GM23338 (cell line): ENCODE measurements around the gene PLEKHG5. TPM values are rescaled to one million over a fixed set of nuclear protein-coding genes. Genes with fewer than 3 reads are reported as not detected.

Source experiments
- ATAC-seq: fragments of 200-7000 bp; cut with Tn5 transposase; 3 replicates; pipeline ENCODE4 v1.9.1; 2020
- DNase-seq: peaks from one replicate; pipeline ENCODE4 v3.0.0-alpha.2; 2015; ENCODE audit warnings: low spot score
- H2AFZ ChIP-seq: fragments of 200-600 bp; sonication (generic); 2 replicates; pipeline ENCODE4 v1.8.0; 2016; ENCODE audit warnings: antibody characterized with exemption, mild to moderate bottlenecking, moderate library complexity
- H3F3A ChIP-seq: fragments of 200-600 bp; sonication (generic); replicated peaks from 2 replicates; pipeline ENCODE4 v1.8.0; 2017; ENCODE audit warnings: antibody characterized with exemption, mixed run types, low read depth
- H3K27ac ChIP-seq: fragments of 200-600 bp; sonication (generic); 2 replicates; pipeline ENCODE4 v1.6.1; 2016; ENCODE audit warnings: low read depth
- H3K27me3 ChIP-seq: fragments of 200-600 bp; sonication (generic); 2 replicates; pipeline ENCODE4 v1.8.0; 2016; ENCODE audit warnings: mild to moderate bottlenecking, mixed run types, moderate library complexity; ENCODE audit not compliant: insufficient read depth
- H3K36me3 ChIP-seq: fragments of 200-600 bp; sonication (generic); 2 replicates; pipeline ENCODE4 v1.8.0; 2016; ENCODE audit warnings: mild to moderate bottlenecking; ENCODE audit not compliant: insufficient read depth
- H3K4me1 ChIP-seq: fragments of 200-600 bp; sonication (generic); 2 replicates; pipeline ENCODE4 v1.8.0; 2016; ENCODE audit warnings: mild to moderate bottlenecking, moderate library complexity; ENCODE audit not compliant: insufficient read depth
- H3K4me2 ChIP-seq: fragments of 200-600 bp; sonication (generic); 2 replicates; pipeline ENCODE4 v1.7.1; 2017; ENCODE audit warnings: mixed run types
- H3K4me3 ChIP-seq: fragments of 200-600 bp; sonication (generic); 2 replicates; pipeline ENCODE4 v1.6.1; 2016; ENCODE audit warnings: mixed run types
- H3K79me2 ChIP-seq: fragments of 200-600 bp; sonication (generic); replicated peaks from 2 replicates; pipeline ENCODE4 v1.8.0; 2017; ENCODE audit warnings: mild to moderate bottlenecking; ENCODE audit not compliant: insufficient read depth
- H3K9me2 ChIP-seq: fragments of 200-600 bp; sonication (generic); 2 replicates; pipeline ENCODE4 v1.8.0; 2017; ENCODE audit not compliant: insufficient read depth
- H4K20me1 ChIP-seq: fragments of 200-600 bp; sonication (generic); replicated peaks from 2 replicates; pipeline ENCODE4 v1.8.0; 2017; ENCODE audit warnings: mild to moderate bottlenecking; ENCODE audit not compliant: insufficient read depth
- H3K27ac Mint-ChIP-seq: 2 replicates; pipeline ENCODE4 v1.8.0; 2020; ENCODE audit warnings: inconsistent platforms, mild to moderate bottlenecking, moderate library complexity, mixed read lengths
- H3K27me3 Mint-ChIP-seq: 3 replicates; pipeline ENCODE4 v1.8.0; 2022; ENCODE audit warnings: low read depth, mild to moderate bottlenecking, moderate library complexity, mixed read lengths, inconsistent platforms; ENCODE audit not compliant: insufficient read depth, poor library complexity
- H3K36me3 Mint-ChIP-seq: 3 replicates; pipeline ENCODE4 v1.8.0; 2021; ENCODE audit warnings: low read depth, mild to moderate bottlenecking, inconsistent platforms, moderate library complexity, mixed read lengths
- H3K4me1 Mint-ChIP-seq: 3 replicates; pipeline ENCODE4 v1.8.0; 2020; ENCODE audit warnings: mild to moderate bottlenecking, inconsistent platforms, mixed read lengths
- H3K4me3 Mint-ChIP-seq: 3 replicates; pipeline ENCODE4 v1.8.0; 2021; ENCODE audit warnings: moderate library complexity, mild to moderate bottlenecking, inconsistent platforms, mixed read lengths
- H3K9me3 Mint-ChIP-seq: 3 replicates; pipeline ENCODE4 v1.8.0; 2020; ENCODE audit warnings: moderate library complexity, mild to moderate bottlenecking, inconsistent platforms, mixed read lengths
- CTCF ChIP-seq, 2 experiments: fragments of 200-600 bp in 1 of 2; sonication (generic) in 1 of 2; conservative IDR thresholded peaks; 2 replicates each; pipeline versions ENCODE4 v1.5.1 to v1.6.1; 2016 to 2017; ENCODE audit warnings: antibody characterized with exemption in 2 of 2, low read depth in 2 of 2, mild to moderate bottlenecking in 2 of 2, moderate library complexity in 1 of 2
- EZH2 ChIP-seq: fragments of 200-600 bp; sonication (generic); IDR thresholded peaks from one replicate; pipeline ENCODE4 v1.8.0; 2017; ENCODE audit warnings: antibody characterized with exemption, mild to moderate bottlenecking, low read depth; ENCODE audit not compliant: unreplicated experiment
- EZH2phosphoT487 ChIP-seq: fragments of 200-600 bp; sonication (generic); IDR thresholded peaks from one replicate; pipeline ENCODE4 v1.8.1; 2018; ENCODE audit warnings: antibody characterized with exemption; ENCODE audit not compliant: unreplicated experiment
- NANOG ChIP-seq: IDR thresholded peaks from 2 replicates; pipeline ENCODE4 v1.6.1; 2016; ENCODE audit warnings: antibody characterized with exemption, borderline replicate concordance
- POLR2AphosphoS5 ChIP-seq: IDR thresholded peaks from 2 replicates; pipeline ENCODE4 v1.6.1; 2016; ENCODE audit warnings: antibody characterized with exemption, low read depth
- REST ChIP-seq: IDR thresholded peaks from one replicate; pipeline ENCODE4 v1.6.1; 2018; ENCODE audit warnings: antibody characterized with exemption; ENCODE audit not compliant: unreplicated experiment
- polyA plus RNA-seq: library from polyadenylated mRNA; unstranded; fragments of >200 nt; fragmentation: Nextera tagmentation; extraction: Ambion mirVana; gene quantifications from 2 replicates; pipeline ENCODE4 v1.2.1, GENCODE V29; 2016
- total RNA-seq: library from RNA; depleted of rRNA; stranded (reverse); fragments of >200 nt; shearing (Covaris generic); gene quantifications from 2 replicates; pipeline ENCODE4 v1.2.3, GENCODE V29; 2014
- TF ChIP-seq, protein P1 (sequence below): fragments of 250-450 bp; sonication (Bioruptor Pico); IDR thresholded peaks from 2 replicates; pipeline ENCODE4 v1.5.0; 2020; ENCODE audit warnings: mild to moderate bottlenecking, moderate library complexity

PLEKHG5 gene
- total and polyA plus RNA-seq, 2 experiments from 2014 or later = 9.0 to 26.4 TPM

DNA sequence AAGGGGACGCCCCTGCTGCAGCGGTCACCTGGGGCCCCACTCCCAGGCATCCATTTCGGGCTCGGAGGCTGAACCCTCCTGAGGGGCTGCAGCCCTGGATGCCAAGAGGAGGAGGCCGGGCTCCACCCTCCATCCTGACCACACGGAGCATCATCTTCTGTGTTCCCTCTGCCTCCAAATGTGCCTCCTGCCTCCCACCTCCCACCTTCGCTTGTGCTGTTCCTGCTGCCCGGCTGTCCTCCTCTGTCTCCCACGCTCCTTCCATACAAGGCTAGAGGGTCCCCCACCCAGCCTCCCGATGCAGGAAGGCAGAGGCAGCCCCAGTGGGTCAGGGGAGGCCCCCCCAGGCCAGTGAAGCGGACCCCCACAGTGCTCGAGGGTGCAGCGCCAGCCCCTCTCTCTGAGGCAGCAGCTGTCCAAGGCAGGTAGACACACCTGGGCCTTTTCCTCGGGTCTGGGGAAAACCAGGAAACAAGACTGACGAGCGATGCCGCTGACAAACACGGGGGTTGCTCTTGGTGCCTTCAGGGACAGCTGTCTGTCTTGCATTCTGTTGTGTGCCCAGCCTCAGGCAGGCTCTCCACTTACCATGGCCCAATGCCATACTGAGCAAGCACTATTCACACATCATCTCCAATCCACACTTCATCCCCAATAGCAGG lies 16.8 kb upstream of the PLEKHG5 start (continued):
- TF ChIP-seq, protein P1, sequence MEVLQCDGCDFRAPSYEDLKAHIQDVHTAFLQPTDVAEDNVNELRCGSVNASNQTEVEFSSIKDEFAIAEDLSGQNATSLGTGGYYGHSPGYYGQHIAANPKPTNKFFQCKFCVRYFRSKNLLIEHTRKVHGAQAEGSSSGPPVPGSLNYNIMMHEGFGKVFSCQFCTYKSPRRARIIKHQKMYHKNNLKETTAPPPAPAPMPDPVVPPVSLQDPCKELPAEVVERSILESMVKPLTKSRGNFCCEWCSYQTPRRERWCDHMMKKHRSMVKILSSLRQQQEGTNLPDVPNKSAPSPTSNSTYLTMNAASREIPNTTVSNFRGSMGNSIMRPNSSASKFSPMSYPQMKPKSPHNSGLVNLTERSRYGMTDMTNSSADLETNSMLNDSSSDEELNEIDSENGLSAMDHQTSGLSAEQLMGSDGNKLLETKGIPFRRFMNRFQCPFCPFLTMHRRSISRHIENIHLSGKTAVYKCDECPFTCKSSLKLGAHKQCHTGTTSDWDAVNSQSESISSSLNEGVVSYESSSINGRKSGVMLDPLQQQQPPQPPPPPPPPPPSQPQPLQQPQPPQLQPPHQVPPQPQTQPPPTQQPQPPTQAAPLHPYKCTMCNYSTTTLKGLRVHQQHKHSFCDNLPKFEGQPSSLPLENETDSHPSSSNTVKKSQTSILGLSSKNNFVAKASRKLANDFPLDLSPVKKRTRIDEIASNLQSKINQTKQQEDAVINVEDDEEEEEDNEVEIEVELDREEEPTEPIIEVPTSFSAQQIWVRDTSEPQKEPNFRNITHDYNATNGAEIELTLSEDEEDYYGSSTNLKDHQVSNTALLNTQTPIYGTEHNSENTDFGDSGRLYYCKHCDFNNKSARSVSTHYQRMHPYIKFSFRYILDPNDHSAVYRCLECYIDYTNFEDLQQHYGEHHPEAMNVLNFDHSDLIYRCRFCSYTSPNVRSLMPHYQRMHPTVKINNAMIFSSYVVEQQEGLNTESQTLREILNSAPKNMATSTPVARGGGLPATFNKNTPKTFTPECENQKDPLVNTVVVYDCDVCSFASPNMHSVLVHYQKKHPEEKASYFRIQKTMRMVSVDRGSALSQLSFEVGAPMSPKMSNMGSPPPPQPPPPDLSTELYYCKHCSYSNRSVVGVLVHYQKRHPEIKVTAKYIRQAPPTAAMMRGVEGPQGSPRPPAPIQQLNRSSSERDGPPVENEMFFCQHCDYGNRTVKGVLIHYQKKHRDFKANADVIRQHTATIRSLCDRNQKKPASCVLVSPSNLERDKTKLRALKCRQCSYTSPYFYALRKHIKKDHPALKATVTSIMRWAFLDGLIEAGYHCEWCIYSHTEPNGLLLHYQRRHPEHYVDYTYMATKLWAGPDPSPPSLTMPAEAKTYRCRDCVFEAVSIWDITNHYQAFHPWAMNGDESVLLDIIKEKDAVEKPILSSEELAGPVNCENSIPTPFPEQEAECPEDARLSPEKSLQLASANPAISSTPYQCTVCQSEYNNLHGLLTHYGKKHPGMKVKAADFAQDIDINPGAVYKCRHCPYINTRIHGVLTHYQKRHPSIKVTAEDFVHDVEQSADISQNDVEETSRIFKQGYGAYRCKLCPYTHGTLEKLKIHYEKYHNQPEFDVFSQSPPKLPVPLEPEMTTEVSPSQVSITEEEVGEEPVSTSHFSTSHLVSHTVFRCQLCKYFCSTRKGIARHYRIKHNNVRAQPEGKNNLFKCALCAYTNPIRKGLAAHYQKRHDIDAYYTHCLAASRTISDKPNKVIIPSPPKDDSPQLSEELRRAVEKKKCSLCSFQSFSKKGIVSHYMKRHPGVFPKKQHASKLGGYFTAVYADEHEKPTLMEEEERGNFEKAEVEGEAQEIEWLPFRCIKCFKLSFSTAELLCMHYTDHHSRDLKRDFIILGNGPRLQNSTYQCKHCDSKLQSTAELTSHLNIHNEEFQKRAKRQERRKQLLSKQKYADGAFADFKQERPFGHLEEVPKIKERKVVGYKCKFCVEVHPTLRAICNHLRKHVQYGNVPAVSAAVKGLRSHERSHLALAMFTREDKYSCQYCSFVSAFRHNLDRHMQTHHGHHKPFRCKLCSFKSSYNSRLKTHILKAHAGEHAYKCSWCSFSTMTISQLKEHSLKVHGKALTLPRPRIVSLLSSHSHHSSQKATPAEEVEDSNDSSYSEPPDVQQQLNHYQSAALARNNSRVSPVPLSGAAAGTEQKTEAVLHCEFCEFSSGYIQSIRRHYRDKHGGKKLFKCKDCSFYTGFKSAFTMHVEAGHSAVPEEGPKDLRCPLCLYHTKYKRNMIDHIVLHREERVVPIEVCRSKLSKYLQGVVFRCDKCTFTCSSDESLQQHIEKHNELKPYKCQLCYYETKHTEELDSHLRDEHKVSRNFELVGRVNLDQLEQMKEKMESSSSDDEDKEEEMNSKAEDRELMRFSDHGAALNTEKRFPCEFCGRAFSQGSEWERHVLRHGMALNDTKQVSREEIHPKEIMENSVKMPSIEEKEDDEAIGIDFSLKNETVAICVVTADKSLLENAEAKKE = no peak
- no peak for TF ChIP-seq POLR2AphosphoS5

- Mint-ChIP-seq H3K9me3 (no peaks in the 10 kb centered on the region), H3K36me3 (no peaks in the 10 kb centered on the region), H3K27ac (no peak overlapping the region), H3K27me3 (peaks cover 4% of the 10 kb centered on the region), H3K4me3 (no peak overlapping the region), H3K4me1 (0 out of 3 replicates have a peak, but pooled peaks cover 5% of the 10 kb centered on the region)
- Histone ChIP-seq H3K4me3 (no peak overlapping the region), H3F3A (no peaks in the 10 kb centered on the region), H3K9me2 (no peaks in the 10 kb centered on the region), H2AFZ (no peak overlapping the region), H3K4me2 (no peak overlapping the region), H3K79me2 (no peaks in the 10 kb centered on the region), H3K27me3 (no peaks in the 10 kb centered on the region), H3K4me1 (no peaks in the 10 kb centered on the region), H4K20me1 (no peaks in the 10 kb centered on the region), H3K36me3 (no peaks in the 10 kb centered on the region), H3K27ac (no peak overlapping the region)
- no peak for ATAC-seq
- DNase-seq = no peak
- no peak for TF ChIP-seq EZH2
- no peak for TF ChIP-seq CTCF (conservative IDR thresholded peaks at IDR 0.05; ENCODE audit: low read depth in 2 of 2)
- no peak for TF ChIP-seq NANOG
- no peak for TF ChIP-seq REST
- no peak for TF ChIP-seq EZH2phosphoT487
Measured at GRCh38 chr1:6507461-6507911, 16.0 kb upstream of the PLEKHG5 start.
